K562 (cell line): ENCODE results near the gene GBA3. TPM values are rescaled to one million over a fixed set of nuclear protein-coding genes. Genes with fewer than 3 reads are reported as not detected.

Experiments
- ATAC-seq: fragments of 200-7000 bp; cut with Tn5 transposase; 3 replicates; pipeline ENCODE4 v1.9.1; 2020; ENCODE audit warnings: moderate library complexity
- BruUV-seq: library from RNA; stranded (reverse); fragments of 400-500 nt; replicated peaks from 2 replicates; lab custom pipeline; 2021; lab: Mats Ljungman, UMichigan
- CTCF ChIA-PET: fragments of 300-600 bp; formaldehyde crosslinking; extraction: SDS; loops from one replicate; lab custom pipeline; 2021; ENCODE audit warnings: low intra/inter-chr PET ratio; lab: Yijun Ruan, JAX
- POLR2A ChIA-PET: fragments of 300-600, 350-650 bp; sonication (Branson Sonifier 250); formaldehyde crosslinking; extraction: SDS; loops from one replicate; lab custom pipeline; 2021; ENCODE audit warnings: antibody characterized with exemption, inconsistent platforms; lab: Yijun Ruan, JAX
- DNase-seq, 4 experiments: peaks; one replicate each; pipeline versions ENCODE4 v3.0.0 to v3.0.0-alpha.2; 2011 to 2018; ENCODE audit warnings: low spot score in 3 of 4, mixed read lengths in 3 of 4; ENCODE audit errors: extremely low read depth in 1 of 4
- FAIRE-seq: peaks from 2 replicates; lab custom pipeline; 2011; peaks lifted over from hg19 to GRCh38; lab: Jason Lieb, UNC
- H2AFZ ChIP-seq: 2 replicates; pipeline ENCODE4 v1.6.0; 2011; ENCODE audit warnings: low read depth, low read length, control low read depth, inconsistent platforms
- H3K27ac ChIP-seq: fragments of 200-600 bp; 3 replicates; pipeline ENCODE4 v1.8.0; 2011; ENCODE audit warnings: low read depth, mild to moderate bottlenecking, control low read depth, inconsistent platforms, low read length, moderate library complexity, mixed read lengths; ENCODE audit errors: extremely low read depth
- H3K27me3 ChIP-seq, 2 experiments: fragments of 300-600 bp in 1 of 2; 2 replicates in 1 of 2; 3 replicates in 1 of 2; pipeline versions ENCODE4 v1.6.0 to v1.8.0; 2011; ENCODE audit warnings: inconsistent platforms in 2 of 2, low read length in 2 of 2, mild to moderate bottlenecking in 1 of 2, mixed read lengths in 1 of 2, moderate library complexity in 1 of 2; ENCODE audit not compliant: control insufficient read depth in 2 of 2, insufficient read depth in 2 of 2
- H3K36me3 ChIP-seq: fragments of 300-600 bp; 3 replicates; pipeline ENCODE4 v1.8.0; 2011; ENCODE audit warnings: mild to moderate bottlenecking, low read length, inconsistent platforms; ENCODE audit not compliant: control insufficient read depth, insufficient read depth
- H3K4me1 ChIP-seq, 2 experiments: fragments of 200-600 bp in 1 of 2; replicated peaks in 1 of 2; 2 replicates in 1 of 2; 3 replicates in 1 of 2; pipeline versions ENCODE4 v1.5.1 to v1.8.0; 2011; ENCODE audit warnings: inconsistent platforms in 2 of 2, low read length in 2 of 2, mild to moderate bottlenecking in 1 of 2, mixed read lengths in 1 of 2, moderate library complexity in 1 of 2; ENCODE audit not compliant: control insufficient read depth in 2 of 2, insufficient read depth in 2 of 2
- H3K4me2 ChIP-seq: 2 replicates; pipeline ENCODE4 v1.6.1; 2011; ENCODE audit warnings: low read length, control low read depth, inconsistent platforms, mixed read lengths; ENCODE audit not compliant: insufficient read depth
- H3K4me3 ChIP-seq: fragments of 200-600 bp; sonication (generic), shearing (Covaris generic); 2 replicates; pipeline ENCODE4 v1.5.1; 2016; ENCODE audit warnings: control low read depth, inconsistent platforms
- H3K79me2 ChIP-seq: fragments of 200-600 bp; 3 replicates; pipeline ENCODE4 v1.8.0; 2011; ENCODE audit warnings: low read length, inconsistent platforms; ENCODE audit not compliant: control insufficient read depth, insufficient read depth
- H3K9ac ChIP-seq, 2 experiments: 2 replicates each; pipeline versions ENCODE4 v1.6.0 to v1.6.1; 2011; ENCODE audit warnings: low read depth in 2 of 2, low read length in 2 of 2, control low read depth in 1 of 2, inconsistent platforms in 1 of 2, mild to moderate bottlenecking in 1 of 2, mixed read lengths in 1 of 2; ENCODE audit not compliant: insufficient read depth in 1 of 2
- H3K9me1 ChIP-seq: one replicate; pipeline ENCODE4 v1.6.0; 2011; ENCODE audit warnings: inconsistent platforms, mild to moderate bottlenecking, low read length, moderate library complexity; ENCODE audit not compliant: control insufficient read depth, insufficient read depth
- H3K9me3 ChIP-seq: replicated peaks from 2 replicates; pipeline ENCODE4 v1.5.1; 2011; ENCODE audit warnings: low read depth, low read length, inconsistent platforms; ENCODE audit not compliant: control insufficient read depth, insufficient read depth
- H4K20me1 ChIP-seq: replicated peaks from 2 replicates; pipeline ENCODE4 v1.6.1; 2011; ENCODE audit warnings: low read length, inconsistent platforms, mixed read lengths; ENCODE audit not compliant: control insufficient read depth, insufficient read depth
- ADNP ChIP-seq: fragments of 200-800 bp; sonication (Bioruptor generic); IDR thresholded peaks from 2 replicates; pipeline ENCODE4 v1.6.1; 2016; ENCODE audit warnings: missing genetic modification characterization, missing compliant biosample characterization
- CTCFL ChIP-seq: IDR thresholded peaks from 2 replicates; pipeline ENCODE4 v1.6.1; 2011; ENCODE audit warnings: borderline replicate concordance, low read depth, mild to moderate bottlenecking, moderate library complexity, low read length; ENCODE audit not compliant: insufficient read depth, poor library complexity, severe bottlenecking
- FOXP4 ChIP-seq: sonication (generic); formaldehyde crosslinking; IDR thresholded peaks from 2 replicates; pipeline ENCODE4 v1.8.0; 2022; ENCODE audit warnings: mild to moderate bottlenecking, missing genetic modification reagents, borderline replicate concordance
- FUS ChIP-seq: fragments of 200-400 bp; formaldehyde crosslinking; optimal IDR thresholded peaks from 2 replicates; pipeline ENCODE3; 2017; ENCODE audit warnings: low read depth, low read length
- NBN ChIP-seq: fragments of 450-650 bp; IDR thresholded peaks from 2 replicates; pipeline ENCODE4 v1.6.1; 2016; ENCODE audit warnings: low read depth, mild to moderate bottlenecking
- PKNOX1 ChIP-seq: fragments of 450-650 bp; IDR thresholded peaks from 2 replicates; pipeline ENCODE4 v1.6.1; 2016
- ZC3H11A ChIP-seq: IDR thresholded peaks from 2 replicates; pipeline ENCODE4 v1.6.1; 2012; ENCODE audit warnings: low read depth, low read length, improper control_type of control experiment
- ZMIZ1 ChIP-seq, 2 experiments: fragments of 150-350 bp in 1 of 2; IDR thresholded peaks; 2 replicates each; pipeline ENCODE4 v1.6.1; 2012 to 2016; ENCODE audit warnings: low read depth in 2 of 2, low read length in 2 of 2, mild to moderate bottlenecking in 1 of 2, moderate library complexity in 1 of 2
- ZNF280B ChIP-seq: fragments of 250-450 bp; sonication (Bioruptor Pico); IDR thresholded peaks from 2 replicates; pipeline ENCODE4 v1.5.1; 2021; ENCODE audit warnings: mild to moderate bottlenecking
- ZZZ3 ChIP-seq: fragments of 450-650 bp; IDR thresholded peaks from 2 replicates; pipeline ENCODE4 v1.6.1; 2016; ENCODE audit warnings: antibody characterized with exemption, mild to moderate bottlenecking, moderate library complexity
- WGBS: fragments of 100-300 bp; shearing (Covaris generic); methylation state at CpG from one replicate; pipeline ENCODE4 v1.1.6; 2016; ENCODE audit warnings: low coverage, mixed read lengths; ENCODE audit not compliant: insufficient coverage; ENCODE audit errors: missing lambda C conversion rate; 5-methylcytosine and 5-hydroxymethylcytosine counted together
- in situ Hi-C: fragments of 300-500 bp; cut with MboI; formaldehyde crosslinking; loops from 4 replicates; pipeline ENCODE4 v1.15.0; 2018; ENCODE audit warnings: inconsistent platforms, mixed read lengths
- intact Hi-C: fragments of 100-400 bp; cut with micrococcal nuclease; formaldehyde crosslinking; loops from 2 replicates; pipeline ENCODE4 v1.14.2; 2022
- polyA plus RNA-seq, 8 experiments: library from polyadenylated mRNA; depleted of rRNA in 4 of 8; stranded (reverse) in 5 of 8; unstranded in 3 of 8; fragments of >200 nt; fragmentation: Nextera tagmentation in 2 of 8; fragmentation: Illumina TruSeq in 1 of 8; extraction: Ambion mirVana in 2 of 8; extraction: Trizol in 1 of 8; gene quantifications; 2 replicates each; pipeline versions ENCODE4 v1.2.1 to v1.2.3, GENCODE V29; 2011 to 2014; ENCODE audit warnings: inconsistent platforms in 1 of 8, missing spikeins in 1 of 8
- total RNA-seq, 7 experiments: library from RNA; depleted of rRNA in 6 of 7; stranded (reverse); fragments of >200 nt in 6 of 7; fragmentation: Illumina TruSeq in 2 of 7; extraction: Trizol in 2 of 7; gene quantifications; 2 replicates each; pipeline versions ENCODE4 v1.2.1 to v1.2.3, GENCODE V29; 2011 to 2021; ENCODE audit warnings: low replicate concordance in 1 of 7

Gene GBA3
- total and polyA plus RNA-seq, 9 of the 15 experiments (the other 6 are each of a cell fraction or from before 2014, with no cell fraction given), result 0.13 to 0.75 (median 0.40) TPM; not detected in 1

- no peaks in the 10 kb centered on the region for H3K9me3 ChIP-seq
- H3K4me3 ChIP-seq, result no peak overlapping the region
- no peaks in the 10 kb centered on the region for H4K20me1 ChIP-seq
- no TSS peak for BruUV-seq
- DNase-seq (no peak), ATAC-seq (no peak), FAIRE-seq (no peak)
- H3K9me1 ChIP-seq, result no peaks in the 10 kb centered on the region
- H3K9ac ChIP-seq, result no peak overlapping the region
- ChIA-PET CTCF (no interaction called here), POLR2A (no interaction called here)
- H3K27ac ChIP-seq, result no peak overlapping the region
- no peak overlapping the region for H3K4me2 ChIP-seq
- 2% methylated on average over 5 of the region's 5 CpGs for WGBS
- H3K27me3 ChIP-seq, result no peaks in the 10 kb centered on the region
- no peaks in the 10 kb centered on the region for H3K79me2 ChIP-seq
- H2AFZ ChIP-seq, result no peak overlapping the region
- intact Hi-C loops, result no loop called here
- no peaks in the 10 kb centered on the region for H3K36me3 ChIP-seq
- in situ Hi-C loops, result no loop called here
- H3K4me1 ChIP-seq, result no peaks in the 10 kb centered on the region
- no peak for TF ChIP-seq CTCFL
- no peak for TF ChIP-seq ZZZ3
- no peak for TF ChIP-seq ZMIZ1 (IDR thresholded peaks at IDR 0.05; ENCODE audit: low read depth in 2 of 2, low read length in 2 of 2)
- TF ChIP-seq NBN, result no peak
- no peak for TF ChIP-seq PKNOX1
- no peak for TF ChIP-seq ADNP (tag)
- TF ChIP-seq FUS, result no peak
- TF ChIP-seq ZC3H11A, result no peak
- no peak for TF ChIP-seq ZNF280B
- no peak for TF ChIP-seq FOXP4 (CRISPR knock-in tag)
These were observed 149.8 kb downstream of the GBA3 start for GRCh38 chr4:22842360-22843018.
